Lower leg skin (tissue), 4 donors: Measurements from ENCODE around the gene PLB1. TPM values are rescaled to one million over a fixed set of nuclear protein-coding genes. Genes with fewer than 3 reads are reported as not detected.

Experiments
- DNase-seq, 2 donors: peaks; one replicate each; pipeline ENCODE4 v3.0.0-alpha.2; 2019; ENCODE audit warnings: low spot score in 2 of 2
- H3K4me3 ChIP-seq: fragments of 200-600 bp; sonication (generic); 2 replicates; pipeline ENCODE4 v1.5.1; 2017; ENCODE audit warnings: mild to moderate bottlenecking, low read depth; ENCODE audit not compliant: poor library complexity, severe bottlenecking
- POLR2A ChIP-seq, 2 donors: fragments of 450-650 bp; IDR thresholded peaks; one replicate each; pipeline ENCODE4 v1.6.1; 2016 to 2017; ENCODE audit warnings: antibody characterized with exemption in 2 of 2, mild to moderate bottlenecking in 1 of 2, moderate library complexity in 1 of 2
- WGBS, 2 donors: methylation state at CpG; one replicate each; pipeline ENCODE4 v1.1.5; 2018; 5-methylcytosine and 5-hydroxymethylcytosine counted together
- intact Hi-C: fragments of 100-400 bp; cut with DNase I; formaldehyde crosslinking; loops from one replicate; pipeline ENCODE4 v1.15.0; 2023; ENCODE audit warnings: low total_unique reads
- total RNA-seq, 4 donors: library from RNA; depleted of rRNA; stranded (reverse); fragments of >200 nt; gene quantifications; one replicate each; pipeline ENCODE4 v1.1.0, GENCODE V29; 2016
- TF ChIP-seq, protein P1 (sequence below), 3 donors: fragments of 450-650 bp; IDR thresholded peaks; one replicate each; pipeline ENCODE4 v1.5.1; 2016; ENCODE audit warnings: antibody characterized with exemption in 3 of 3, mild to moderate bottlenecking in 3 of 3, moderate library complexity in 2 of 3

The PLB1 gene
- total RNA-seq, 4 donors from 2014 or later, result 3.4 to 10.3 (median 8.9) TPM

DNA sequence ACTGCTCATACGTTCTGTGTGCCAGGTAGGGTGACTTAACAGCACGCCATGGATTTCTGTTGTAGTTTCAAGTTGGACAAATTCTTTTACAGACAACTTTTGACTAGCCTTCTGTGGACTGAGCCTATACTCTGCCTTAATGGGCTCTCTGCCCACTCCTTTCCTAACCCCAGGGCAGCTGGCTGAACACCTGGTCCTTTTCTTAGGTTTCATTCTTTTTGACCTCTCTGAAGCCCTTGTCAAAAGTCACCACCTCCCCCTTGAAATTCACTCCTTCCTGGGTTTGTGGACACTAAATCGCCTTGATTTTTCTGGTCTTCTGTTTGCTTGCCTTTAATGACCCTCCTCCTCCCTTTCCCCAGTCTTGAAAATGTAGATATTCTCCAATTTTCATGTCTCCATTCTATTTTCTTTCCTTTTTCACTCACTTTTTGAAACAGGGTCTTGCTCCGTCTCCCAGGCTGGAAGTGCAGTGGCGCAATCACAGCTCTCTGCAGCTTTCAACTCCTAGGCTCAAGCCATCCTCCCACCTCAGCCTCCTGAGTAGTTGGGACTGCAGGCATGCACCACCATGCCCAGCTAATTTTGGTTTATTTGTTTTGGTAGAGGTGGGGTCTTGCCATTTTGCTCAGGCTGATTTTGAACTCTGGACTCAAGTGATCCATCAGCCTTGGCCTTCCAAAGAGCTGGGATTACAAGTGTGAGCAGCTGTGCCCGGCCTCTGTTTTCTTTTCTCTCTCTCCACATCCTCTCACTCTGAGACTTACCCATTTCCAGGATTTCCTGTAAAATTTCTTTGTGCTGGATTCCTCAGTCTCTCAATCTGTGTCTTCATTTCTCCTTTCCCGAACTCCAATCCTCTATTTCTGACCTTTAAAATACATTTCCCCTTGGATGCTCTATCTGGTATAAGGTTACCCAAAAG lies 112.9 kb downstream of the PLB1 start:
- no peak overlapping the region for H3K4me3 ChIP-seq
- no peak for TF ChIP-seq POLR2A (IDR thresholded peaks at IDR 0.05)
- TF ChIP-seq, protein P1, sequence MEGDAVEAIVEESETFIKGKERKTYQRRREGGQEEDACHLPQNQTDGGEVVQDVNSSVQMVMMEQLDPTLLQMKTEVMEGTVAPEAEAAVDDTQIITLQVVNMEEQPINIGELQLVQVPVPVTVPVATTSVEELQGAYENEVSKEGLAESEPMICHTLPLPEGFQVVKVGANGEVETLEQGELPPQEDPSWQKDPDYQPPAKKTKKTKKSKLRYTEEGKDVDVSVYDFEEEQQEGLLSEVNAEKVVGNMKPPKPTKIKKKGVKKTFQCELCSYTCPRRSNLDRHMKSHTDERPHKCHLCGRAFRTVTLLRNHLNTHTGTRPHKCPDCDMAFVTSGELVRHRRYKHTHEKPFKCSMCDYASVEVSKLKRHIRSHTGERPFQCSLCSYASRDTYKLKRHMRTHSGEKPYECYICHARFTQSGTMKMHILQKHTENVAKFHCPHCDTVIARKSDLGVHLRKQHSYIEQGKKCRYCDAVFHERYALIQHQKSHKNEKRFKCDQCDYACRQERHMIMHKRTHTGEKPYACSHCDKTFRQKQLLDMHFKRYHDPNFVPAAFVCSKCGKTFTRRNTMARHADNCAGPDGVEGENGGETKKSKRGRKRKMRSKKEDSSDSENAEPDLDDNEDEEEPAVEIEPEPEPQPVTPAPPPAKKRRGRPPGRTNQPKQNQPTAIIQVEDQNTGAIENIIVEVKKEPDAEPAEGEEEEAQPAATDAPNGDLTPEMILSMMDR (IDR thresholded peaks at IDR 0.05), result no peak
- WGBS, 2 donors, result 88 to 89% methylated on average over 7 of the region's 7 CpGs

DNA sequence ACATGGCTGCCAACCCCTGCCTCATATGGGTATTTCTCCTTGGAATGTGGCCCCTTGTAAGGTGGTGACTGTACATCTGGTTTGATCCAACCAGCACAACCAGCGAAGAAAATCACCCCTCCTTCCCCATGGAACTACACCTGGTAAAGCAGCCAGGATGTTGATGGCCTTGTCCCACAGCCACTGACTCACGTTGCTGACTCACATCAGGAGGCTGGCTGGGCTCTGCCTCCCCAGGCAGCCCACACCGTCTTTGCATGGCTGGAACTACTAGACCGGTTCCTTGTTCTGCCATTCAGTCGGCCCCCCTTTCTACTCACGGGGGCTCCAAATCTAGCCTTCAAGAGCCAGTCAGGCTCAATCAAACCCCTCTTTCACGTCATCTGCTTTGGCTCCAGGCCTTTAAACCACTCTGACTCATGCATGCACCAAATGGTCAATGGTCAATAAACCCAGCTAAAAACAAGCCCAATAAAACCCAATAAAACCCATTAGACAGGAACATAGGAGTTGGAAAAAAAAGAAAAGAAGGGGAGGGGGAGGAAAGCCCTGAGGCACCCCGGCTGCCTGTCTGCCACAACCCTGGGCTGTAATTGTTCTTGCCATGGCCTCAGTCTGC lies 114.8 kb downstream of the PLB1 start:
- WGBS, 2 donors, result 38 to 47% methylated on average over 8 of the region's 8 CpGs

More for the DNA sequence above, 112.9 kb downstream of the PLB1 start:
- intact Hi-C loops, result no loop called here
- DNase-seq, result no peak

DNA sequence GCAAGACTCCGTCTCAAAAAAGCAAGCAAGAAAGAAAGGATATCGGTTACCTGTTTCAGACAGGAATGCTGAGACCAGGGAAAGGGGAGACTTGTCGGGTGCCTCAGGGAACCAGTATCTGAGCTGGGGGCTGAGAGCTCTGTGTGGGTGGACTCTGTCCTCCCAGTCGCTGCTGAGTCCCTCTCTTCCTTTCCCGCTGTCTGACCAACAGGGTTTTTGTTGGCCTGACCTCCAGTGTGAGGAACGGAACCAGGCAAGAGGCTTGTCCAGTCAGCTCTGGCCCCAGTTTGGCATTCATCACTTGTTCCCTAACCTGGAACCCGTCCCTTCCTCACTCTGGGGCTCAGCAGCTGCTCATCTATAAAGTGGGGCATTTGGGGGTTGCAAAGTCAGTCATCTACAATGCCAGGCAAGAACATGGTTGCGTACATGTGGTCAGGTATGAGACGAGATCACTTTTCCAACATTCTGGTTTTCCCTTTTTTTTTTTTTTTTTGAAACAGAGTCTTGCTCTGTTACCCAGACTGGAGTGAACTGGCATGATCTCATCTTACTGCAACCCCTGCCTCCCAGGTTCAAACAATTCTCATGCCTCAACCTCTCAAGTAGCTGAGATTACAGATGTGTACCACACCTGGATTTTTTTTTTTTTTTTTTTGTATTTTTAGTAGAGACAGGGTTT lies 116.4 kb downstream of the PLB1 start:
- intact Hi-C loops, result no loop called here
- no peak for TF ChIP-seq POLR2A (IDR thresholded peaks at IDR 0.05)
- TF ChIP-seq, protein P1 (IDR thresholded peaks at IDR 0.05), result no peak
- no peak overlapping the region for H3K4me3 ChIP-seq
- DNase-seq, result no peak
- 93% methylated on average over 9 of the region's 9 CpGs for WGBS, 2 donors

More for the DNA sequence above, 114.8 kb downstream of the PLB1 start:
- no peak overlapping the region for H3K4me3 ChIP-seq
- TF ChIP-seq, protein P1 (IDR thresholded peaks at IDR 0.05), result no peak
- TF ChIP-seq POLR2A (IDR thresholded peaks at IDR 0.05), result no peak
- DNase-seq, result peak in 1 of 2 donors; percentile 66
- intact Hi-C loops, result no loop called here

DNA sequence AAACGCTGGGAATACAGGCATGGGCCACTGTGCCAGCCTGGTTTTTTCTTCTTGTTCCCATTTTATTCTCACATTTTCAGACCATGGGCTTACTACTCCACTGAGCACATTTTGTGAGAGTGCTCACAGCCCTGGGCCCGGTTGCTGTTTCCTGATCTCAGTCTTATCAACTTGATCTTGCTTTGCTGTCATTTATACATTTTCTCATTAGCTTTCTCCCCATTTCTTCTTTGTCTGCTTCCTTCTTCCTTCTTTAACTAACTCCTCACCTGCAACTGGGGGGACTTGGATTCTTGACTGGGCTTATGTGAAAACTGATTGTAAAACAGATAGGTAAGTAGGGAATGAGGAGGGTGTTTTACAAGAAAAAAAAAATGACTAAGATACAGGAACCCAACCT lies 117.3 kb downstream of the PLB1 start:
- no peak for DNase-seq
- TF ChIP-seq, protein P1 (IDR thresholded peaks at IDR 0.05), result no peak
- no peak for TF ChIP-seq POLR2A (IDR thresholded peaks at IDR 0.05)
- intact Hi-C loops, result no loop called here
- WGBS, 2 donors, result 42 to 48% methylated on average over 2 of the region's 2 CpGs
- no peak overlapping the region for H3K4me3 ChIP-seq

DNA sequence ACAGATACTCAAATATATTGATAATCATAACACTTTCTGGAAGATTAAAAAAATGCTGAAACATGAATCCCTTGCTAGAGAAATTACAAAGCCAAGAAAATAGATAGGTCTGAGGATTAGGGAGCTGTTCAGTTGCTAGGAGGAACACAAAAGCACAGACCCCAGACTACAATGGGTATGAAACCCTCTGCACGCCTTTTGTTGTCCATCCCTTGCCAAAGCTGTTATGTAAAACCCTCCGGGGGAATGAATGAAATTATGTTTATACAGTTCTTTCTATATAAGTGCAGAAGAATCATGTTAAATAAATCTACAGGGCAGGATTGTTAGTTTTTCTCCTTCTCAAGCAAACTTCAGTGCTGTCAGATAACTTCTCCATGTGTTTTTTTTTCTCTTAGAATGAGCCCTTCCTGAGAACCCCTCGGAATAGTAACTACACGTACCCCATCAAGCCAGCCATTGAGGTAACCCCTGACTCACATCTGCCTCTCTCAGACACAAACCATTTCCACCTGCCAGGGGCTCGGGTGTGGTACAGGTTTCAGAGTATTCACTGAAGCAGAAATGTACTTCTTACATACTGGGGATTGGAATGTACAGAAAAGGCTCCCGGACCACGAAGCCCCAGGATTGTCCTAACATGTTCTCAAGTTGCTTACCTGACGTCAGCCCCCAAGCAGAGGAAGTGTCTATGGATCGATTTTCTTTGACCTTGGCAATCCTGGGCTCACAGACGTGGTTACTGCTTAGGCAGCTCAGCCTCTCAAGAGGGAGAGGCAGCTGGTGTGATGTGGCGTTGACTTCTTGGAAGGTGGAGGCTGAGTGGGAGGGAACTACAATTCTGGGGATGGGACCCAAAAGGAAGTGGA lies 118.0 kb downstream of the PLB1 start:
- intact Hi-C loops, result no loop called here
- 41 to 62% methylated on average over 11 of the region's 11 CpGs for WGBS, 2 donors
- DNase-seq, result peak in 1 of 2 donors; percentile 69
- H3K4me3 ChIP-seq, result no peak overlapping the region
- TF ChIP-seq, protein P1 (IDR thresholded peaks at IDR 0.05), result no peak
- no peak for TF ChIP-seq POLR2A (IDR thresholded peaks at IDR 0.05)
